Fibroblast of peridontal ligament (primary cell): ENCODE results near the gene ZNF436.
A peak's percentile ranks its signal among the peaks of the same experiment; 100 is the strongest.
"Not testable (repeated sequence)": the region's sequence is repeated elsewhere in the genome, so short reads cannot be mapped to it uniquely, and the experiment has no call there.

Experiments
- DNase-seq: peaks from one replicate; pipeline ENCODE4 v3.0.0-alpha.2; 2010; ENCODE audit errors: extremely low read depth

ZNF436 gene

DNA sequence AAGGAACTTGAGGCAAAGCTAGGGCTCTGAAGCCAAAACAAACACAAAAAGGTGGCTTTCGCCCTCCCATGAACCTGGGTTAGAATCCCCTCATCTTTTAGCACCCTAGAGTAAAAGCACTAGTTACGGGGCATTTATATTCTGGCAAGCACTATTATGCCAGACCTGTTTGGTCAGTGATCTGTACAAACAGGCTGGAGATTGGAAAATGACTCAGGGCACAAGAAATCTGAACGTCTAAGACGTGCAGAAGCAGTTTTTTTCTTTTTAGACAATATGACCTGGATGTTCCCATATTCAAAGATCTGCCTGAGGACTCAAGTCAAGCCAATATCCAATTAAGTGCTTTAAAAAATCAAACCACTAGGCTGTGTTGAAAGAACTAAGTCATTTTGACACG is 3.0 kb downstream of the ZNF436 start:
- no peak for DNase-seq

DNA sequence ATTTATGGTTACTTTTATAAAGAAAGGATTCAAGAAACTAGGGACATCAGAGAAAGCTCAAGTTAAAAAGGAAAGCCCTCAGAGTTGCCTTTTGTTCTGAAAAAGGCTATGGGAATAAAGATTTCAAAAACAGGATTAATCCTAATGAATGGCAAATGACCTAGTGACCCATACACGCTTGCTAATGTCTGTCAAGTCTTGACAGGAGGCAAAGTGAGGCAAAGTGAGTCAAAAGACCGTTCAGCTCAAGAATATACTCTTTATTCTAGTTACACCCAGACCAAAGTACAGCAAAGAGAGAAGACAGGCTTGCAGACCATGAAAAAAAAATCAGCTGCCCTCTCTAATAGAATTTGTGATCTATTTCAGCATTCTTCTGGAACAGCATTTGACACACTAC is 3.5 kb downstream of the ZNF436 start:
- no peak for DNase-seq

DNA sequence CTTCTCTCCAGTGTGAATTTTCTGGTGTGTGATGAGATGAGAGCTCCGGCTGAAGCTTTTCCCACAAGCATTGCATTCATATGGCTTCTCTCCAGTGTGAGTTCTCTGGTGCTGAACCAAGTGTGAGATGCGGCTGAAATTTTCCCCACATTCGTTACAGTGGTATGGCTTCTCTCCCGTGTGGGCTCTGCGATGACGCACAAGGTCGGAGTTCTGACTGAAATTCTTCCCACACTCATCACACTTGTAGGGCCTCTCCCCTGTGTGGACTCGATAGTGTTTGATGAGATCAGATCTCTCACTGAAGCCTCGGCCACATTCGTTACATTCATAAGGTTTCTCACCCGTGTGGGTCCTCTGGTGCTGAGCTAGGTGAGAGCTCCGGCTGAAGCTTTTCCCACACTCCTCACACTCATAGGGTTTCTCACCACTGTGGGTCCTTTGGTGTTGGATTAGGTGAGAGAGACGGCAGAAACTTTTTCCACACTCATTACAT is 7.4 kb downstream of the ZNF436 start:
- no peak for DNase-seq

DNA sequence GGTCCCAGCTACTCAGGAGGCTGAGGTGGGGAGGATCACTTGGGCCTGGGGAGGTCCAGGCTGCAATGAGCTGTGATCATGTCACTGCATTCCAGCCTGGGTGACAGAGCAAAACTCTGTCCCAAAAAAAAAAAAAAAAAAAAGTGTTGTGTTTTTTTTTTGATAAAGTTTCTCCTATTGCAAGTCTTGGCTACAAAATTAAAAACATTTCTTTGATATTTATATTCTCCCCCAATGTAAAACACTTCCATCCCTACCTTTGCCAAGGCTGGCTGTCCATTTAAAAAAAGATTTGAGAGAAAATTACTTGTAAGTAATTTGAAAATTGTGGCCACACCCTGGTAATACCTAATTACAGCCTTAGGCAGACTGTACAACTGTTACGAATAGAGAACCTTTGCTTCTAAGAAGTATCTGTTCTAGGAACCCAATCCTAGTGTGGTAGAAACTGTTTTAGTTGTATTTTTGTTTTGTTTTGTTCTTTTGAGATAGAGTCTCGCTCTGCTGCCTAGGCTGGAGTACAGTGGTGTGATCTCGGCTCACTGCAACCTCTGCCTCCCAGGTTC is 11.2 kb downstream of the ZNF436 start:
- no peak for DNase-seq

DNA sequence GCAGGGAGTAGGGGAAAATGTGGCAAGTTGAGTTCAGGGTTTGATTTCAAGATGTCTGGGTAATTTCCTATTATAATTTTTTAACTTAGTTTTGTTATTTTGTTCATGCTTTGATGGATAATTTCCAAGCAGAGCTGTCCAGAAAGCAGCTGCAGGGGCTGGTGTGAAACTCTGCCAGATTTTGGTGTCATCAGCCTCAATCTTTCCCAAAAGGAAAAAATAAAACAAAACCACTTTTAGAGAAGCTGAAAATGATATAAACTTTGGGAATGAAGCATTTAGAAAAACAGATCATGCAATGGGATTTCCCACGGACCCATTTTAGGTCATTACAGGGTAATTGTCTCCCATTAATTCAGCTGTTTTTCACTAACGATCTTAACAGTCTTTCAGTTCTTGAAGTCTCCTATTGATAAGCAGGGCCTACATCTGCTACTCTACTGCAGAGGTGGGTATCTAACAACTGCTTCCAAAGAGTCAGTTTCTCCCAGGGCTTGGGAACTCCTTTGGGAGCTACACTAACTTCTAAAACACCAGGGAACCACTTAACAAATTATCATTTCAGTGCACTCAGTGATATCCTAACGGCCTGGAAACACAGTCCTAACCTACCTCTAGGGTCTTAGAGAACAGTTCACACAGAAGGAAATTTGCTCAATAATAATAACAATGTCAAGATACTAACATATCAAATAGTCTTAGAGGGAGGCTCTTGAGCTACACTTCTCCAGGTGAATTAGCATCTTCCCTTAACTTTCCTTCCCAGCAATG is 12.3 kb downstream of the ZNF436 start:
- peak; percentile 60 for DNase-seq

DNA sequence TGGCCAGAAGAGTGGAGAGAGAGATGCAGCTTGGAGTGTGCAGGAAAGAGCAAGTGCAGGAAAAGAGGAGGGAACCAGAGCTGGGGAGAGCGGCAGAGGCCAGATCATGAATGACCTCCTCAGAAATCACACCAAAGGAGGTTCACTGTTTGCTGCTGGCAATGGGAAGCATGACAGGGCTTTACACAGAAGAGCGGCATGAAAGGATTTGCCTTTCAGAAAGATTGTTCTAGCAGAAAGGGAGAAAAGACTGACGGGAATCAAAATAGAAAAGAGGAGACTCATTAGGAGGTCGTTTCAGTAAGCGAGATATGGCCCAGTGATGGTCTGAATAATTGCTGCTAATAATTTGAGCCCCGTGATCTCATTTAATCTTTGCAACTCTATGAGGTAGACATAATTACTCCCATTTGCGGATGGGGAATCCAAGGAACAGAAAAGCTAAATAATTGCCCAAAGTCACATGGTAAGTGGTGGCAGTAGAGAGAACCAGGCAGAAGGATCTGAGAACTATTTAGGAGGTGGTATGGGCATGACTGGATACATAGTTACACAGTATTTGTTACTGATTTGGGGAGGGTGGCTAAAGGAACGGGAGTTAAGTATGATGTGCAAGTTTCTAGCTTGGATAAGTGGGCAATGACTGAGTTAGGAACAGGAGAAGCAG is 13.0 kb downstream of the ZNF436 start:
- no peak for DNase-seq

DNA sequence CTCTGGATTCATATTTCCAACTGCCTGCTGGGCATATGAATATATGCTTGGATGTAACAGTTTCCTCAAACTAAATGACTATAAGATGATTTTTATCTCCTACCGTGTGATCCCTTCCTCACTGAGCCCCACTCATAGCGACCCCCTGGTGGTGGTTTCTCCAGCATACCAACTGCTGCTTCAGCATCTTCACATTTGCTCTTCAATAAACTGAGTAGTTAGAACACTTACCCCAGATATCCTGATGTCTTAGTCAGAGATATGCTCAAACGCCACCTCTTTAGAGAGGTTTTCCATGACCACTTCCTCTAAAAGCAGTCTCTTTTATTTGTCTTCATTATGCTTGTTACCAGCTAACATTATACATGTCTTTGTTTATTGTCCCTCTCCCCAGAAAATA is 15.4 kb downstream of the ZNF436 start:
- no peak for DNase-seq

DNA sequence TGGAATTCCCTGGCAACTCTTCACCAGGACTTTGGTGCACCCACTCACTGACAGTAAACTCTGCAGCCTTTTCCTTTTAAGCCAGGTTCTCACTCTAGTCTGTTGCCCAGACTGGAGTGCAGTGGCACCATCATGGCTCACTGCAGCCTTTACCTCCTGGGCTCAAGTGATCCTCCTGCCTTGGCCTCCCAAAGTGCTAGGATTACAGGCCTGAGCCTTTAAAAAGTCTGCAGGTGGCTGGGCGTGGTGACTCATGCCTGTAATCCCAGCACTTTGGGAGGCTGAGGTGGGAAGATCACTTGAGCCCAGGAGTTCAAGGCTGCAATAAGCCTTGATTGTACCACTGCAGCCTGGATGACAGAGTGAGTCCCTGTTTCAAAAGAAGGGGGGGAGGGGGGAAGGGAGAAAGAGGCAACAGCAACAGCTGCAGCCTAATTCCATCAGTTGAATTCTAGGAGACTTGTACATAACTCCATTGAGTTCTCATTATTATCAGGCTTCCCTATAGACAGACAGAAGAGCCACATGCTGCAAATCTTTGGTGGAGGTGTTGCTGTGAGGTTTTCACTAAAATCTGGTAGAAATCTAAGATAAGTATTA is 17.4 kb downstream of the ZNF436 start:
- no peak for DNase-seq

DNA sequence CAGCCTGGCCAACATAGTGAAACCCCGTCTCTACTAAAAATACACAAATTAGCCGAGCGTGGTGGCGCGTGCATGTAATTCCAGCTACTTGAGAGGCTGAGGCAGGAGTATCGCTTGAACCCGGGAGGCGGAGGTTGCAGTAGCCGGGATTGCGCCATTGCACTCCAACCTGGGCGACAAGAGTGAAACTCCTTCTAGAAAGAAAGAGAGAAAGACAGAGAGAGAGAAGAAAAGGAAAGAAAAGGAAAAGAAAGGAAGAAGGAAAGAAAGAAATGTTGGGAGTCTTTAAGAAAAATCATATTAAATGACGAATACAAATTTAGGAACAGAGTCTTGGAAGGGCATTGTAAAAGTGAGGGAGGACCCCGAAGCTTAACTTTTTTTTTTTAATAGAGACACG is 23.7 kb downstream of the ZNF436 start:
- no peak for DNase-seq

DNA sequence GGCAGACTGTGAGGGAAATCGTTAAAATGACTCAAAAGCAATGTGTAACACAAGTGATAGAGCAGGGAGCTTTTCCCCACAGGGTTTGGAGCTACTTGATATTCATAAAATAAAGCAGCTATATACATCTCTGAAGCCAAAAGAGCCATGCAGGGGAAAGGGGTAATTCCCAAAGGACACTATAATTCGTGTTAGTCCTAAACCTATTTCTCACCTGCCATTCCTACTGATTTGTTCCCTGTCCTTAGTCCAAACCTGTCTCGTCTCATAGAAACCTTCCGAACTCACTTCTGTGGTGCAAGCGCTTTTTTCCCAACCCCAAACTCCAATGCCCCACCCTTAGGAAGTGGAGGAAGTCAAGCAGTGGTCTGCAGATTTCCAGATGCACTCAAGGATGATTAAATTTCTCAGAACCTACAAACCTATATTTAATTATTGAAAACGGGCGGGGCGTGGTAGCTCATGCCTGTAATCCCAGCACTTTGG is 24.6 kb downstream of the ZNF436 start:
- no peak for DNase-seq

DNA sequence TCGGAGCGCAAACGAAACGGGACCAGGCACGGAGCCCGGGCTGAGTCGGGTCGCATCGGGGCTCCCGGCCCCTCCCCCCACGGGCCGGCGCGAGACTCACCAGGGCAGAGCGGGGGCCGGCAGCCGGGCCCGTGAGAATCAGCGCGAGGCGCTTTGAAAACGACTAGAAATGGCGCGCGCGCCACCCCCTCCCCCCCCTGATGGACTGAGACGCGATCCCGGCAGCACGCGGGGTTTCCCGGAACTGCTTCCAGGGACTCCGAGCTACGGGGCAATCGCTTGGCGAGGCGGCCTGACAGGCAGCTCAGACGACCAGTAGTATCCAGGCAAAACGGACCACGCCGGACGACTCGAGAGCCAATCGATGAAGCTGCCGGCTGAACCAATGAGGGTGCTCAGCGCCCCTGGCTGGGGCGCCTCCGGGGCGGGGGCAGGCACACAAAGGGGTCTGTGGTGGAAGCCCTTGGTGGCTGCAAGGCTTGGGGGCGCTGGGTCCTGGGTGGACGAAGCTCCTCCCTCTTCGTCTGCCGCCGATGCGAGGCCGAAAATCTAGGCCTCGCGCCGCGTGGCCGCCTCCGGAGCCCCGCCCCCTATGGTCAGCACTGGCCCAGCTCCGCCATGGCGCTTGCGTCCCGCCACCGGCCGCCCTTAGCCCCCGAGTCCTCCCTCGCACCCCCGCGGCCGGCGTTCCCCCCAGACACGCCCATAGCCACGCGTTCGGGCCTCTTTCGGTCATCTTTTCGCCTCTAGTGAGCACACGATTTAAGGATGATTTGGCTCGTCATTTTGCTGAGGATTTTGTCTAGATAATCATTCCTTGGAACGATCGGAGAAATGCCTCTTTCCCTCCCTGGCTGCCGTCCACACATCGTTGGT is 25.3 kb downstream of the ZNF436 start, which contains the start of gene HNRNPR:
TSS of gene HNRNPR (minus strand) at position 174 of the 876 bp plus-strand sequence. CDS start 3,276 bp downstream, outside the sequence.
- DNase-seq, result peak; percentile 100

DNA sequence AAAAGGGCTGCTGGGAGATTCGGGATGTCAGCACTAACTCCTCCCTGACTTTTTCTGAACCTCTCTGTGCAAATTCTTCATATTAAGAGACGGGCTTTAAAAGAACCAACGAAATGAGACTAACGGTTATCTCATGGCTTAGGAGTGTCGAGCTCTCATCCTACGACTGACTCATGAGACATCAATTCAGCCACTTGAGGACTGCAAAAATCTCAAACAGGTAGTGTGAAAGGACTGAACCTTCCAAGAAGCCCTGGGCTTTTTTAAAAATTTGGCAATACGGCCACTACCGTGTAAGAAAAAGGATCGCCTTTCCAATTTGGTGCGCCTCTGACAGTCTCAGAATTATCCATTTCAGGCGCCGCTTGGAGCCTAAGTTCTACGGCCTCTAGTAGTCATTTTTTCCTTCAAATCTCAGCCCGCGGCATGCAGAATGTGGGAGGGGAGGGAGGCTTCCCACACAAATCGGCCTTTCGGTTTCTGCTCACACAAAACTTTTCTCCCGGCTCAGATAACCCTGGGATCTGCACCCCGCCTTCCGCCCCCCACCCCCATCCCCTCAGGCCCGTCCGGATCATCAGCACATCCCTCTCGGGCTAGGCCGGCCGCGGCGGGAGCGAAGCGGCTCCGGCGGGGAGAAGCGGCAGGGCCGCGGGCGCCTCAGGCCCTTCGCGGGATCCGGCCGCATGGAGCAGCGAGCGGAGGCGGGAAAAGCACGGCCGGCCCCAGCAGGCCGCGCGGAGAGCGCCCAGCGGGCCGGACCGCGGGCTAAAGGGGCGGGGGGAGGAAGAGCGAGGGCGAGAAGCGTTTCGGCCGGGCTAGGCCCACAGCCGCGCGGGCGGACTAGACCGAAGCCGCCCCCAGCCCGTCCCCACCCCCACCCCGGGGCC is 26.2 kb downstream of the ZNF436 start:
- DNase-seq, result peak; percentile 64

DNA sequence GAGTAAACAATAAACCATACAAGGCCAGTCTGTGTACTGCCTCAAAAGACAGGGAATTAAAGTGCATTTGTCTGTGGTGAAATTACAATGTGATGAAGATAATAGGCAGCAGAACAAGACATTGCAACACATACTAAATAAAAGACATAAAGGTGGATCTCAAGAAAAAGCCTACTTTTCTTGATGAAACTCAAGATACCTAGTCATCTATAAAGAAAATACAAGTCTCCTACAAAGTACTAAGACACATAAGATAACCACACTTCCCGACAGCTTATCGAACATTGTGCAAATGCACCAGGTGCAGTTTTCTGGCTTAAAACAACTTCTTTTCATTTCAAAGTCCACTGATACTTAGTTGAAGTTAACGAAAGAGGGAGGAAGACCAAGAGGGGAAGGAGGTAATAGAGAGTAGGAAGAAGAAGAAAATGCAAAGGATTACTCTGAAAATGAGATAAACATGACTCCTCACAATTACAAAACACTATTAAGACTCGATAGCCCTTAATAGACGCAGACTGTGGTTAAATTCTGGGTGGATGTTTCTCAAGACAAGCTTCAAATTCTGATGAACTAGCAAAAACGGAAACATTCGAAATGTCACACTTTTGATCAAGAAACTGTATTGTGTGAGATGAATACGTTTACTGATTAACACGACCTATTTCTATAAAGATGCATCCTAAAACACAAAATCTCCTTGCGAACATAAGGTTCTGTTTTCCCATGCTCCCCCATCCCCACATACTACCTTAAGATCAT is 27.5 kb downstream of the ZNF436 start:
- no peak for DNase-seq

DNA sequence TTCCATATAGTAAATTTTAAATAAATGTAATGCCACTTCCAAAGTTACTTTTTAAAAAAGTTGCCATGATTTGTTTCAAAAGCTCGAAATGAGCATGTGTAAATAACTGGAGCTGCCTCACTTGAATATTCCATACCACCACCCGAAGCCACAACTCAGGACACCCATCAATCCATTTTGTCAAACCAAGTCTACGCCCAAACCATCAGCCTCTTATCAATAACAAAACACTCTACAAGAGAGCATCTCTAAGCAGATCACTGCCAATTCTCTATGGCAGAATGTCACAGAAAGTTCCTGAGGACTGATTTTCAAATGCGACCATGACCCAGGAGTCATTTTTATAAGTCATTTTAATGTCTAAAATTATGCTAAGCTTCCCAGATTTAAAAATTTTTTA is 30.0 kb downstream of the ZNF436 start:
- no peak for DNase-seq

DNA sequence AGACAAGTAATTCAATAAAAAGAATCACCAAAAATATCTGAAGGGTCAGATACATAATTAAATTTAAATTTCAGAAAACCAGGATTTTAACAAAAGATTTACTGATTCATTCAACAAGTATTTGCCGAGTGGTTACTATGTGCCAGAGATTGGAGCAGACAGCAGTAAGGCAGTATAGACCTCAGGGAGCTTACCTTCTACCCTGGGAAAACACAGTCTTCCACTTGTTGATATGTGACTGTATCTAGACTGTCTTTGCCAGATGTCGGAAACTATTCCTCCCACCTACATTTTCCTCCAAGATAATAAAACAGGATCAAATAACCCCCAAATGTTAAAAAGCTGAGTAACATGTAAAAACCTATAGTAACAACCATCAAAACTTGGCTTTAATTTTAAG is 31.8 kb downstream of the ZNF436 start:
- DNase-seq, result no peak

DNA sequence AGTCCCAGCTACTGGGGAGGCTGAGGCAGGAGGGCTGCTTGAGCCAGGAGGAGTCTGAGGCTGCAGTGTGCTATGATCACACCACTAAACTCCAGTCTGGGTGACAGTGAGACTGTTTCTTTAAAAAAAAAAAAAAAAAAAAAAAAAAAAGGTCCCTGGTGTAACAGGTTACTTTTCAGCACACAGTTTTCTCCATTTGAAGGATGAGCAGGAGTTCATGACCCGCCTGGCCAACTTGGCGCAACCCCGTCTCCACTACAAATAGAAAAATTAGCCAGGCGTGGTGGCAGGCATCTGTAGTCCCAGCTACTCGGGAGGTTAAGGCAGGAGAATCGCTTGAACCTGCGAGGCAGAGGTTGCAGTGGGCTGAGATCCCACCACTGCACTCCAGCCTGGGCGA is 37.9 kb downstream of the ZNF436 start:
- DNase-seq, result no peak

DNA sequence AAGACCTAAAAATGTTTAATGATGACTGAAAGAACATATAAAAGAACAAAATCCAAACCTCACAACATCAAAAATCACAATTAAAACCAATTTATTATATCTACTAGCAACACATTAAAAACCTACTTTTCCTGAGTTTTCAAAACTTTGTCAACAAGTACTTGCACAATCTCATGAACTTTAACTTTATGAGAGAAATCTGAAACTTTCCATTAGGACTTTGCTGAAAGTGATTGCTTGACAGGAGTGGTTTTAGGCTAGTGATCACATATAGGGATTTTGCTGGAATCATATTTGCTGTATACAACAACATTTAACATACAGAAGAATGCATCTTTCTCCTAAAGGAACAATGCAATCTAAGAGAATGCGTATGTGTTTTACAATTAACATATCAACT is 38.8 kb downstream of the ZNF436 start:
- no peak for DNase-seq

DNA sequence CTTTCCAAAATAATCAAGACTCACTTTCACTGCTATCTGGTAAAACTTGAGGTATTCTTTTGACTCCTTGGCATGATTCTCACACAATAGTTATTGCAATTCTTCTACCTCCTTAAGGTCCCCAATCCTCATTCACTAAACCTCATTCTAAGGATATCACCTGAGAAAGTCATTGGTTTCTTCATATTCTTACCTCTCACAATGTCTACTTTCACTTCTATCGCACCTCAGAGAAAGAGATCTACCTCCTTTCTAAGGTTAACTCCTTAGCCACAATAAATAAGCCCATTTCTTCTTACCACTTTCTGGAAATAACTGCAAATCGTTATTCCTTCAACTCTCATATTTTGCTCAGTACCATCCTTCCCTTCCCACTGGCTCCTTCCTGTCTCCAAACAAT is 44.2 kb downstream of the ZNF436 start:
- no peak for DNase-seq

DNA sequence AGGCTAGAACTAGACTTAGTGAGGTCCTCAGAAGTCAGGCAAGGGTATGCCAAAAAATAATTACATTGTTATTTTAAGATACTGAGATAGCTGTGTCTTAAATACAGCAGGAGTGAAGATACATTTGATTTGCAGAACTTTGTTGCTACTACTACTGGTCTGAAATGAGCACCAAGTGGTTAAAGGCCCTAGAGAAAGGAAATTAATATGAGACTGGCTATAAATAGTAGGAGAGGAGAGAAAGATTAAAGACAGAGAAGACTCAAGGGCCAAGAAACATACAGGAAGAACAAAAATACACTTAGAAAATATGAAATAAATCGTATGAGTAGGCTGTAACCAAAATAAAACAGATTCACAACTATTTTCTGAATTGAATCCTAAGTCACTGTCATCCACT is 46.9 kb downstream of the ZNF436 start:
- no peak for DNase-seq

DNA sequence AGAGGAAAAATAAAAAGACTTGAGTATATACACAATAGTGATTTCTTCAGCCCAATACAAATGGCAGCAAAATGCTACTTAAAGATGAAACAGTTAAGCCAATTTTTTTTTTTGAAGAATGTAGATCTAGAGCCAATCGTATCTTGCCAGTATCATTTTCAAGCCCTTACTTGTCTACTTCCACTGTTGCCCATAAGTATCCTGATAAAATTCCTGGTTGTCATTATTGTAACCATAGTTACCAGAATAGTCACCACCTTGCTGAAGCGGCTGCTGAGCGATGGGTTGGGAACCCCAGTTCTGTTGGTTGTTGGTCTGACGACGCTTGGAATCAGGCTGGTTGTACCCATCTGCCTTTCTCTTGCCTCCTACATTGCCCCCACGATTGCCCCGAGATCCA is 59.4 kb downstream of the ZNF436 start:
- DNase-seq, result not testable (repeated sequence)
